NCI-H187 (cell line): ENCODE measurements around the gene GABRG2.

ENCODE experiments used
- DNase-seq, 2 experiments: peaks; one replicate each; lab custom pipeline; 2025; lab: John Stamatoyannopoulos, UW

The GABRG2 gene

DNA sequence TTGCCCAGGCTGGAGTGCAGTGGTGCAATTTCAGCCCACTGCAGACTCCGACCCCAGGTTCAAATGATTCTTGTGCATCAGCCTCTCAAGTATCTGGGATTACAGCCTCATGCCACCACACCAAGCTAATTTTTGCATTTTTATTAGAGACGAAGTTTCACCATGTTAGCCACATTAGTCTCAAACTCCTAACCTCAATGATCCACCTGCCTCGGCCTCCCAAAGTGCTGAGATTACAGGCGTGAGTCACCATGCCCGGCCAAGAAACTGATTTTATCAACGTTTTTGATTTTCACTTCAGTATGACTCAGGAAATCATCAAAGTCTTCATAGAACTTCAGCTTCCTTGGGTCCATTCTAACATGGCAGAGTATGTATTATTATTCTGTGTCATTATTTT lies 125.4 kb downstream of the GABRG2 start:
- DNase-seq, result no peak

DNA sequence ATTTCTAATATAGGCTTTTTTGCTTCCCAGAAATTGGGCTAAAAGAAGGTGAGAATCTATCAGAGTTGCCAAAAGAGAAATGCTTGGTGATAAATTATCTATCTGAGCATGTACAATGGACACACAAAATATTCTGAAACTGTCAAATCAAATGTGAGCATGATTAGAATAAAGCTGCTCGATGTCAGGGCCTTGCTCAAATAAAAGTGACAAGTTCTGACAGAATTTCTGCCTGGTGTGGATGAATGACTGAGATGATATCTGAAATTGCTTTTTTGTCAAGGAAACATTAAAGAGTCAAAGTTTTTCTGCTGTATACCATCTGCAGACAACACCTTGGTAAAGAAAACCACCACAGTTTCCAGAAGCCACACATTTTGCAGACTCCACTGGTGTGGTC lies 128.8 kb downstream of the GABRG2 start:
- no peak for DNase-seq

DNA sequence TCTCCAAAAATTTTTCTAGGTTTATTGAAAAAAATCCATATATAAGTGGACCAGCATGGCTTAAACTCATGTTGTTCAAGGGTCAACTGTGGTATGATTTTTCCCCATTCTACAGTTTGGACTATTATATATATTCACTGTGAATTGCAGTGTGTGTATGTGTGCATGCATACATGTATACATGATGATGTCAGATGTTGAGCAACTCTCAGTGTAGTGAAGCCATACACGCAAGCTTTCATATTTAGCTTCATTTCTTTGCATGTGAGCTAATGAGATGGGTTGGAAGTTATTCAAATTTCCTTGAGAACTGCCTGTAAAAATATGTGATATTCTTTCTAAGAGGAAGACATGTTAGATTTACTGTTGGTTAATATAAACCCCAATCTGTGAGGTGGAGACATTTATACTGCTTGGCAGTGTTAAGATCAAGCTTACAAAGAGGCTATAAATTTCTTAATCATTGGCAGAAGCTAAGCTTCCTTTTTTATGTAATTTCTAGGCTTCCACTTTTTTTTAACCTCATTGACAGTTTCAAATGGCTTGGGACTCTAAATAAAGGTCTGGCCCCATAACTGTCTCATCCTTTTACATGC lies 134.8 kb downstream of the GABRG2 start:
- no peak for DNase-seq
